Tibial nerve (tissue), 4 donors: Measurements from ENCODE around the gene CRISPLD2.

Experiments
- CTCF ChIP-seq, 5 experiments: fragments of 200-600 bp in 3 of 5; fragments of 450-650 bp in 2 of 5; sonication (generic) in 3 of 5; IDR thresholded peaks; one replicate each; pipeline ENCODE4 v1.5.1; 2016 to 2019; ENCODE audit warnings: antibody characterized with exemption in 5 of 5, mild to moderate bottlenecking in 3 of 5, moderate library complexity in 2 of 5
- EP300 ChIP-seq, 2 donors: sonication (generic); formaldehyde crosslinking; IDR thresholded peaks; one replicate each; pipeline ENCODE4 v1.6.1; 2017; ENCODE audit warnings: antibody characterized with exemption in 2 of 2, mild to moderate bottlenecking in 1 of 2
- POLR2A ChIP-seq, 2 donors: fragments of 450-650 bp; IDR thresholded peaks; one replicate each; pipeline ENCODE4 v1.6.1; 2017; ENCODE audit warnings: antibody characterized with exemption in 2 of 2, mild to moderate bottlenecking in 2 of 2, moderate library complexity in 2 of 2

GRCh38 chr16:84838383-84838948 is 18.7 kb downstream of the CRISPLD2 start:
- TF ChIP-seq CTCF (IDR thresholded peaks at IDR 0.05) (no peak), EP300 (IDR thresholded peaks at IDR 0.05) (no peak), POLR2A (IDR thresholded peaks at IDR 0.05) (no peak)
